Heart left ventricle (tissue), 16 donors: ENCODE measurements around the gene TPRG1L. TPM values are rescaled to one million over a fixed set of nuclear protein-coding genes. Genes with fewer than 3 reads are reported as not detected.

ENCODE experiments used
- ATAC-seq, 4 donors: fragments of 200-7000 bp; cut with Tn5 transposase; one replicate each; pipeline ENCODE4 v1.9.1; 2020 to 2022; ENCODE audit warnings: moderate library complexity in 4 of 4, mild to moderate bottlenecking in 3 of 4, moderate number of reproducible peaks in 1 of 4
- DNase-seq, 5 donors: peaks; one replicate each; pipeline ENCODE4 v3.0.0-alpha.2; 2020
- H3K27ac ChIP-seq, 12 donors: fragments of 200-600 bp; sonication (generic) in 4 of 12; one replicate each; pipeline versions ENCODE4 v1.5.0 to v1.8.0; 2016 to 2022; ENCODE audit warnings: mild to moderate bottlenecking in 2 of 12
- H3K27me3 ChIP-seq, 9 donors: fragments of 200-600 bp; sonication (generic) in 2 of 9; one replicate each; pipeline versions ENCODE4 v1.5.1 to v1.8.0; 2016 to 2022; ENCODE audit warnings: mild to moderate bottlenecking in 3 of 9
- H3K36me3 ChIP-seq, 9 donors: fragments of 200-600 bp; sonication (generic) in 2 of 9; one replicate each; pipeline versions ENCODE4 v1.5.0 to v1.8.0; 2018 to 2022; ENCODE audit warnings: mild to moderate bottlenecking in 2 of 9
- H3K4me1 ChIP-seq, 12 donors: fragments of 200-600 bp; sonication (generic) in 4 of 12; one replicate each; pipeline versions ENCODE4 v1.5.0 to v1.8.0; 2016 to 2022; ENCODE audit warnings: mild to moderate bottlenecking in 3 of 12
- H3K4me3 ChIP-seq, 12 donors: fragments of 200-600 bp; sonication (generic) in 4 of 12; one replicate each; pipeline versions ENCODE4 v1.5.0 to v1.8.0; 2017 to 2022; ENCODE audit warnings: mild to moderate bottlenecking in 9 of 12, moderate library complexity in 4 of 12
- H3K9me3 ChIP-seq, 12 donors: fragments of 200-600 bp; sonication (generic) in 4 of 12; one replicate each; pipeline versions ENCODE4 v1.5.0 to v1.8.0; 2016 to 2022; ENCODE audit warnings: mild to moderate bottlenecking in 1 of 12
- CTCF ChIP-seq, 12 donors: fragments of 200-600 bp; sonication (generic) in 4 of 12; IDR thresholded peaks; one replicate each; pipeline versions ENCODE4 v1.5.0 to v1.8.0; 2018 to 2022; ENCODE audit warnings: antibody characterized with exemption in 12 of 12, mild to moderate bottlenecking in 5 of 12
- POLR2A ChIP-seq, 2 donors: fragments of 450-650 bp; IDR thresholded peaks; one replicate each; pipeline ENCODE4 v1.6.1; 2017; ENCODE audit warnings: antibody characterized with exemption in 2 of 2, mild to moderate bottlenecking in 2 of 2, moderate library complexity in 2 of 2
- WGBS, 4 donors: extraction: QIAGEN DNeasy Blood & Tissue Kit in 2 of 4; methylation state at CpG; one replicate each; pipeline versions ENCODE4 v1.1.5 to v1.1.7; 2013 to 2018; 5-methylcytosine and 5-hydroxymethylcytosine counted together
- intact Hi-C, 10 donors: fragments of 100-400 bp; cut with DNase I; formaldehyde crosslinking; loops; one replicate each; pipeline versions ENCODE4 v1.11.1 to v1.14.2; 2022
- polyA plus RNA-seq, 2 donors: library from polyadenylated mRNA; stranded (reverse); fragments of 200-250 nt; gene quantifications; one replicate each; pipeline ENCODE4 v1.2.3, GENCODE V29; 2013
- total RNA-seq, 9 donors: library from RNA; depleted of rRNA in 2 of 9; stranded (reverse); fragments of >200 nt in 2 of 9; fragmentation: NEBNext Ultra II Directional in 3 of 9; extraction: Animal tissue kit (Norgen Biotek cat#: 25700) in 3 of 9; gene quantifications; one replicate each; pipeline versions ENCODE4 v1.1.0 to v1.2.4, GENCODE V29; 2016 to 2023
- donor health status: ischemic (EF 13 %, LVEDD 7.1; RV severe dilation, severe dysfunction).
- donor health status: healthy with polysubstance abuse.
- donor health status: DM: no; HTN: yes; CAD: no.
- donor health status: DM: no; HTN: no; CAD: no.
- donor health status: ischemic (EF 25% LVEDD 6.9; RV normal size, moderate dysfunction).
- donor health status: ischemic (EF 25% LVEDD 5.7; RV mildly dilated, moderate dysfunction).
- donor health status: healthy.
- donor health status: DM: yes; HTN: yes; CAD: no.
- donor health status: ischemic (EF 35%, LVEDD 5.7; RV mildly dilated, moderate dysfunction).
- donor health status: nonischemic (EF 11% LVEDD 7.7; RV severe dilation, severe dysfunction).
- donor health status: DM: yes; HTN: yes; CAD: no.
- donor health status: PGD.
- donor health status: ischemic (EF 29% LVEDD 5.4; RV normal size, mild dysfunction).
- donor health status: nonischemic (EF 23%, LVEDD 6.1; RV moderate dilation, normal function).

Gene TPRG1L
- total and polyA plus RNA-seq, 11 donors: 24.2 to 58.0 (median 48.8) TPM

GRCh38 chr1:3633344-3634058 is 8.7 kb downstream of the TPRG1L start:
- H3K27ac ChIP-seq: no peak overlapping the region
- H3K36me3 ChIP-seq: peaks cover 0 to 99% (median 95%) of the 10 kb centered on the region in 9 donors
- H3K9me3 ChIP-seq: no peaks in the 10 kb centered on the region
- H3K4me3 ChIP-seq: no peak overlapping the region
- ATAC-seq (no peak), DNase-seq (peak in 1 of 5 donors; percentile 20)
- H3K27me3 ChIP-seq: no peaks in the 10 kb centered on the region
- intact Hi-C loops: no loop called here
- TF ChIP-seq POLR2A (IDR thresholded peaks at IDR 0.05) (no peak), CTCF (IDR thresholded peaks at IDR 0.05) (no peak)
- WGBS, 4 donors: 90 to 95% (median 93%) methylated on average over 20 to 28 of the region's 28 CpGs
- H3K4me1 ChIP-seq: peaks cover 0 to 7% (median 0%) of the 10 kb centered on the region in 12 donors

- Histone ChIP-seq H3K36me3 (peaks cover 0 to 99% (median 95%) of the 10 kb centered on the region in 9 donors), H3K9me3 (no peaks in the 10 kb centered on the region), H3K27ac (no peak overlapping the region), H3K4me1 (peaks cover 0 to 7% (median 0%) of the 10 kb centered on the region in 12 donors), H3K4me3 (no peak overlapping the region), H3K27me3 (no peaks in the 10 kb centered on the region)
- DNase-seq (peak in 1 of 5 donors; percentile 17), ATAC-seq (no peak)
- TF ChIP-seq CTCF (IDR thresholded peaks at IDR 0.05): no peak
- no peak for TF ChIP-seq POLR2A (IDR thresholded peaks at IDR 0.05)
- intact Hi-C loops: no loop called here
- 91 to 96% (median 94%) methylated on average over 20 to 22 of the region's 22 CpGs for WGBS, 4 donors
Observed at GRCh38 chr1:3634059-3634800, 9.4 kb downstream of the TPRG1L start.

DNA sequence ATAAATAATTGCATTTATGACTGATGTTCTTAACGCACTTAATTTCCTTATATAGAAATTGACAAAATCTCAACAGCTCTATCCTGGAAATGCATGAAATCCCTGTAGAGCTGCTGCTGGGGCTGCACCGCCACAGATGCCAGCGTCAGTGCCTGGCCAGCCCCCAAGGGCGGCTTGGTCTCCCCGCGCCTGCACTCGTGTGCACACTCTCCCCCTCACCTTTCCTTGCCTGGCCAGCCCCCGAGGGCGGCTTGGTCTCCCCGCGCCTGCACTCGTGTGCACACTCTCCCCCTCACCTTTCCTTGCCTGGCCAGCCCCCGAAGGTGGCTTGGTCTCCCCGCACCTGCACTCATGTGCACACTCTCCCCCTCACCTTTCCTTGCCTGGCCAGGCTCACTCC is 11.3 kb downstream of the TPRG1L start:
- Histone ChIP-seq H3K27ac (no peak overlapping the region), H3K4me1 (no peaks in the 10 kb centered on the region), H3K4me3 (no peak overlapping the region), H3K9me3 (no peaks in the 10 kb centered on the region), H3K36me3 (peaks cover 0 to 97% (median 78%) of the 10 kb centered on the region in 9 donors), H3K27me3 (no peaks in the 10 kb centered on the region)
- TF ChIP-seq CTCF (IDR thresholded peaks at IDR 0.05): no peak
- no peak for TF ChIP-seq POLR2A (IDR thresholded peaks at IDR 0.05)
- ATAC-seq (no peak), DNase-seq (no peak)
- intact Hi-C loops: no loop called here
- 91 to 95% (median 94%) methylated on average over 14 of the region's 14 CpGs for WGBS, 4 donors

DNA sequence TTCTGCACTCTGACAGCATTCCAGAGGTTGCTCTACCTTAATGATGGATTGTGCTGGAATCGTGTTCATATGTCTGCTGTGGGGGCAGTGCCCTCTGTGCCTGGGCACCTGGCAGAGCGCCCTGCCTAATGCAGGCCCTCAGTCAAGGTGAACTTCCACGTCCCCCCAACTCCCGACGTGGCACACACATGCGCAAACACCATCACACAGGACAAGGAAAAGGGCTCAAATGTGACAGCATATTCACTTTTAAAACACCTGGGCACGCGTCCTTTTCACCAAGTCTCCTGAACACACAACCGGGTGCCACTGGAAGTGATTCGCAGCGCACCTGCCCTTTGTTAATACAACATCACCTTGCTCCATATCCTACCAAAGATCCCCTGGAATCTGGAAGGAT is 11.7 kb downstream of the TPRG1L start:
- H3K4me1 ChIP-seq: no peaks in the 10 kb centered on the region
- DNase-seq (no peak), ATAC-seq (no peak)
- no peak overlapping the region for H3K27ac ChIP-seq
- 90 to 98% (median 96%) methylated on average over 11 of the region's 11 CpGs for WGBS, 4 donors
- no peaks in the 10 kb centered on the region for H3K9me3 ChIP-seq
- intact Hi-C loops: no loop called here
- no peak overlapping the region for H3K4me3 ChIP-seq
- H3K27me3 ChIP-seq: no peaks in the 10 kb centered on the region
- peaks cover 0 to 97% (median 77%) of the 10 kb centered on the region in 9 donors for H3K36me3 ChIP-seq
- no peak for TF ChIP-seq POLR2A (IDR thresholded peaks at IDR 0.05)
- no peak for TF ChIP-seq CTCF (IDR thresholded peaks at IDR 0.05)
